ENCODE measurements around the gene MICAL3.
"Not testable (repeated sequence)": the region's sequence is repeated elsewhere in the genome, so short reads cannot be mapped to it uniquely, and the experiment has no call there.

MICAL3 gene

GRCh38 chr22:18068381-18068988 is 44.1 kb upstream of the MICAL3 start:
- H3K4me3 ChIP-seq (ENCODE audit: low read length): no peak overlapping the region
- DNase-seq (ENCODE audit: low read depth): no peak
- no peak for TF ChIP-seq CTCF (conservative IDR thresholded peaks at IDR 0.05; ENCODE audit: low read depth, low read length)

- TF ChIP-seq CTCF (conservative IDR thresholded peaks at IDR 0.05; ENCODE audit: low read depth, low read length): no peak
- no peak overlapping the region for H3K4me3 ChIP-seq (ENCODE audit: low read length)
- DNase-seq (ENCODE audit: low read depth): no peak
These were observed 43.4 kb upstream of the MICAL3 start for GRCh38 chr22:18067548-18068341.

DNA sequence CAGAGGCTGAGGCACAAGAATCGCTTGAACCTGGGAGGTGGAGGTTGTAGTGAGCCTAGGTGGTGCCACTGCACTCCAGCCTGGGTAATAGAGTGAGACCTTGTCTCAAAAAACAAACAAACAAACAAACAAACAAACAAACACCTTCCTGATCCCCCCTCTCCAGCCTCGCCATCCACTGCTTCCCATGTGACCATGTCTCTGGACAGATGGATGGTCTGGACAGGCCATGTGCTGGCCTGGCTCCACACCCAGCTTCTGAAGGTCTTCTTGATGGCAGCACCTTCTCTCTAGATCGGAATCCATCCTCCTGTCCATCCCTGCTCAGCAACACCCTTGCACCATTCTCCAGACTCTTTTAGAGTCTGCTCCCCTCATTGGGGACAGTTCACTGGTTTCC is 42.8 kb upstream of the MICAL3 start:
- TF ChIP-seq CTCF (conservative IDR thresholded peaks at IDR 0.05; ENCODE audit: low read depth, low read length): no peak
- H3K4me3 ChIP-seq (ENCODE audit: low read length): no peak overlapping the region
- DNase-seq (ENCODE audit: low read depth): no peak

GRCh38 chr22:18066181-18066859 is 42.0 kb upstream of the MICAL3 start:
- no peak overlapping the region for H3K4me3 ChIP-seq (ENCODE audit: low read length)
- TF ChIP-seq CTCF (conservative IDR thresholded peaks at IDR 0.05; ENCODE audit: low read depth, low read length): no peak
- DNase-seq (ENCODE audit: low read depth): no peak

GRCh38 chr22:18065256-18065655 is 40.9 kb upstream of the MICAL3 start:
- no peak for TF ChIP-seq CTCF (conservative IDR thresholded peaks at IDR 0.05; ENCODE audit: low read depth, low read length)
- H3K4me3 ChIP-seq (ENCODE audit: low read length): no peak overlapping the region
- DNase-seq (ENCODE audit: low read depth): no peak

DNA sequence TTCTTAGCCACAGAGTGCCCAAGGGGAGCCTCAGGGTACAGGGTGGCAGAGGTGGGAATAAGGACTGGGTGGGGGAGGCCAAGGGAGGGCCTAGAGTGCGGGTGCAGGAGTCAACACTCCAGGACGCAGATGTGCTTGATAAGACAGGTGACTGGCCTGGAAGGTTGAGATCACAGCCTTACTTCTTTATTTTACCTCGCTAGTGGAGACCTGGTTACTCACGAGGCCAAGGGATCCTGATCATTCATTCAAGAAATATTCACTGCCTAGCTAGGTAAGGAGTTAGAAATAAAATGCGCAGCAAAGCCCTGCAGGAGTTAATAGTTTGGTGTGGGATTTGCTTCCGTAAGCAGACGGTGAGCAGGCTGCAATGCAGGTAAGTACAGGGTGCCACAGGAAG is 40.3 kb upstream of the MICAL3 start:
- no peak overlapping the region for H3K4me3 ChIP-seq (ENCODE audit: low read length)
- DNase-seq (ENCODE audit: low read depth): no peak
- no peak for TF ChIP-seq CTCF (conservative IDR thresholded peaks at IDR 0.05; ENCODE audit: low read depth, low read length)

GRCh38 chr22:18063715-18064114 is 39.4 kb upstream of the MICAL3 start:
- DNase-seq (ENCODE audit: low read depth); H3K4me3 ChIP-seq (ENCODE audit: low read length): not testable (repeated sequence)

Measured in retinal pigment epithelial cell (primary cell).